ENCODE measurements around the gene ADGRE1.

ADGRE1 gene

DNA sequence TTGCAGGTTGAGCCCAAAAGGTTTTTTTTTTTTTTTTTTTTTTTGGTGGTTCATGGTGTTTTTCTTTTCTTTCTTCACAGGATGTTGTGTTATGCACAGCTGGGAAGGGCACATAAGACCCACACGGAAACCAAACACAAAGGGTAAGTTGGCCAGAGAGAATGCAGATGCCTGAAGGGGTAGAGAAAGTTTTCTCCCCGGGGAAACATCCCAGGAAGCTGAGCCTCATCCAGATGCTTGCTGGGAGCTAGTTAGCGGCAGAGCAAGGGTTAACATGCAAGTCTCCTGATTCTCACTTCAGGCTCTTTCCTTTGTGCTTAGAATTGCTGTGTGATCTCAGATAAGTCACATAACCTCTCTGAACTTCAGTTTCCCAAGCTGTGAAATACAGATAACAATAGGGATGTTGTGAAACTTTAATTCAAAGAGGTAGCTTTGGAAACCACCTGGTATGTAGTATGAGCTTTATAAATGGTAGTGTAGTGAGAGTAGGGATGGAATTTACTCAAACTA, 3.1 kb downstream of the ADGRE1 start:
- H3K27me3 ChIP-seq (ENCODE audit: insufficient read depth, poor library complexity, severe bottlenecking): no peaks in the 10 kb centered on the region
- TF ChIP-seq, protein P1, sequence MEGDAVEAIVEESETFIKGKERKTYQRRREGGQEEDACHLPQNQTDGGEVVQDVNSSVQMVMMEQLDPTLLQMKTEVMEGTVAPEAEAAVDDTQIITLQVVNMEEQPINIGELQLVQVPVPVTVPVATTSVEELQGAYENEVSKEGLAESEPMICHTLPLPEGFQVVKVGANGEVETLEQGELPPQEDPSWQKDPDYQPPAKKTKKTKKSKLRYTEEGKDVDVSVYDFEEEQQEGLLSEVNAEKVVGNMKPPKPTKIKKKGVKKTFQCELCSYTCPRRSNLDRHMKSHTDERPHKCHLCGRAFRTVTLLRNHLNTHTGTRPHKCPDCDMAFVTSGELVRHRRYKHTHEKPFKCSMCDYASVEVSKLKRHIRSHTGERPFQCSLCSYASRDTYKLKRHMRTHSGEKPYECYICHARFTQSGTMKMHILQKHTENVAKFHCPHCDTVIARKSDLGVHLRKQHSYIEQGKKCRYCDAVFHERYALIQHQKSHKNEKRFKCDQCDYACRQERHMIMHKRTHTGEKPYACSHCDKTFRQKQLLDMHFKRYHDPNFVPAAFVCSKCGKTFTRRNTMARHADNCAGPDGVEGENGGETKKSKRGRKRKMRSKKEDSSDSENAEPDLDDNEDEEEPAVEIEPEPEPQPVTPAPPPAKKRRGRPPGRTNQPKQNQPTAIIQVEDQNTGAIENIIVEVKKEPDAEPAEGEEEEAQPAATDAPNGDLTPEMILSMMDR (IDR thresholded peaks at IDR 0.05; ENCODE audit: poor library complexity, severe bottlenecking): no peak
- H3K27ac ChIP-seq (ENCODE audit: poor library complexity, severe bottlenecking): no peak overlapping the region
- no peak overlapping the region for H3K4me3 ChIP-seq (ENCODE audit: severe bottlenecking)
- DNase-seq (ENCODE audit: low spot score): no peak
- H3K9me3 ChIP-seq (ENCODE audit: severe bottlenecking): no peaks in the 10 kb centered on the region
- H3K4me1 ChIP-seq (ENCODE audit: insufficient read depth, poor library complexity, severe bottlenecking): no peaks in the 10 kb centered on the region
- H3K36me3 ChIP-seq (ENCODE audit: low read depth): no peaks in the 10 kb centered on the region
- ATAC-seq (ENCODE audit: low read depth): no peak

DNA sequence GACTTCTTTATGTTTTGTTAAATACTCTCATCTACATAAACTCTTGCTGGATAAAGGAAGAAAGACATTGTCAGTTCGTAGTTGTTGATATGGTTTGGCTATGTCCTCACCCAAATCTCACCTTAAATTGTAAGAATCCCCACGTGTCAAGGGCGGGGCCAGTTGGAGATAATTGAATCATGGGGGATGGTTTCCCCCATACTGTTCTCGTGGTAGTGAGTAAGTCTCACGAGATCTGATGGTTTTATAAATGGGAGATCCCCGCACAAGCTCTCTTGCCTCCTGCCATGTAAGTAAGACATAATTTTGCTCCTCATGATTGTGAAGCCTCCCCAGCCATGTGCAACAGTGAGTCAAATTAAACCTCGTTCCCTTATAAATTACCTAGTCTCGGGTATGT, 3.6 kb downstream of the ADGRE1 start:
- TF ChIP-seq, protein P1 (IDR thresholded peaks at IDR 0.05; ENCODE audit: poor library complexity, severe bottlenecking): no peak
- ATAC-seq (ENCODE audit: low read depth): no peak
- Histone ChIP-seq H3K9me3 (ENCODE audit: severe bottlenecking) (no peaks in the 10 kb centered on the region), H3K27me3 (ENCODE audit: insufficient read depth, poor library complexity, severe bottlenecking) (no peaks in the 10 kb centered on the region), H3K36me3 (ENCODE audit: low read depth) (no peaks in the 10 kb centered on the region), H3K27ac (ENCODE audit: poor library complexity, severe bottlenecking) (no peak overlapping the region), H3K4me1 (ENCODE audit: insufficient read depth, poor library complexity, severe bottlenecking) (no peaks in the 10 kb centered on the region), H3K4me3 (ENCODE audit: severe bottlenecking) (no peak overlapping the region)
- no peak for DNase-seq (ENCODE audit: low spot score)

DNA sequence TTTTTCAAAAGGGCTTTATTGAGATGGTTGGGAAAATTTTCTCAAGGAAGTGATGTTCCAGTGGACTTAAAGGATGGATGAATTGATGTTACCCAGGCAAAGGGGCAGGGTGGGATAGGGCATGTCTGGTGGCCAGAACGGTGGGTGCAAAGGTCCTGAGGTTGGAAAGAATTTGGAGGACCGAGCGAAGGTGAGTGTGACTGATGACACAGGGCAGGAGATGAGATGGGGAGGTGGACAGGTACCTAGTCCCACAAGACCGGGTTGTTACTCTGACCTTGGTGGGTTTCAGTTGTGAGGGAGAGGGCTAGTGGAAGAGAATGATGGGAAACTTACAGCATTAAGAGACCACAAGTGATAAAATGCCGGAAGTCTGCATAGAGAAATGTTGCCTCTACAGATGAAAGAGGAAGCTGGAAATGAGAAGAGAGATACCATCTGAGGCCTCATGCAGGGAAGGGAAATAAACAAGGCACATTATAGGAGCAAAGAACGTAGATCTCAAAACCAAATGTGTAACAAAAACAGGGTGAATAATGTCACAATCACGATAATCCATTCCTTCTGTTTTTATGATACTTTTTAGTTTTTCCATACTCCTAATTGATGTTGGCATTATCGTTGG, 4.5 kb downstream of the ADGRE1 start:
- H3K9me3 ChIP-seq (ENCODE audit: severe bottlenecking): no peaks in the 10 kb centered on the region
- TF ChIP-seq, protein P1 (IDR thresholded peaks at IDR 0.05; ENCODE audit: poor library complexity, severe bottlenecking): no peak
- no peaks in the 10 kb centered on the region for H3K36me3 ChIP-seq (ENCODE audit: low read depth)
- H3K4me3 ChIP-seq (ENCODE audit: severe bottlenecking): no peak overlapping the region
- H3K27ac ChIP-seq (ENCODE audit: poor library complexity, severe bottlenecking): no peak overlapping the region
- no peaks in the 10 kb centered on the region for H3K4me1 ChIP-seq (ENCODE audit: insufficient read depth, poor library complexity, severe bottlenecking)
- no peak for ATAC-seq (ENCODE audit: low read depth)
- DNase-seq (ENCODE audit: low spot score): no peak
- H3K27me3 ChIP-seq (ENCODE audit: insufficient read depth, poor library complexity, severe bottlenecking): no peaks in the 10 kb centered on the region

DNA sequence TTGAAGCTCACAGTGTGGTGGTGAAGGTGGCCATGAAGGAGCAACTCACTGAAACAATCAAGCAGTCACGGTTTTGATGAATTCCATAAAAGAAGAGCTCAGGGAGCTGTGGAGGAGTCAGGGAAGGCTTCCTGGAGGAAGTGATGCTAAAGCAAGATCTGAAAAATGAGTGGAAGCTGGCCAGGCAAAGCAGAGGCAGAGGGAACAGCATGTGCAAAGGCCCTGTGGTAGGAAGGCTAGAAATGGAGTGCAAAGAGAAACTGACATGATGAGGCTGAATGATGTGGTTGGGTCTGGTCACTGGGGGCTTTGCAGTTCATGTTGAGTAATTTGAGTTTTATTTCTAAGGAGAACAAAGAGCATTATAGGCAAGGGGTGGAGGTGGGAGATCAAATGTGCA, 6.9 kb downstream of the ADGRE1 start:
- Histone ChIP-seq H3K27me3 (ENCODE audit: insufficient read depth, poor library complexity, severe bottlenecking) (no peaks in the 10 kb centered on the region), H3K4me1 (ENCODE audit: insufficient read depth, poor library complexity, severe bottlenecking) (no peaks in the 10 kb centered on the region), H3K27ac (ENCODE audit: poor library complexity, severe bottlenecking) (no peak overlapping the region), H3K4me3 (ENCODE audit: severe bottlenecking) (no peak overlapping the region), H3K9me3 (ENCODE audit: severe bottlenecking) (no peaks in the 10 kb centered on the region), H3K36me3 (ENCODE audit: low read depth) (no peaks in the 10 kb centered on the region)
- TF ChIP-seq, protein P1 (IDR thresholded peaks at IDR 0.05; ENCODE audit: poor library complexity, severe bottlenecking): no peak
- ATAC-seq (ENCODE audit: low read depth) (no peak), DNase-seq (ENCODE audit: low spot score) (no peak)

DNA sequence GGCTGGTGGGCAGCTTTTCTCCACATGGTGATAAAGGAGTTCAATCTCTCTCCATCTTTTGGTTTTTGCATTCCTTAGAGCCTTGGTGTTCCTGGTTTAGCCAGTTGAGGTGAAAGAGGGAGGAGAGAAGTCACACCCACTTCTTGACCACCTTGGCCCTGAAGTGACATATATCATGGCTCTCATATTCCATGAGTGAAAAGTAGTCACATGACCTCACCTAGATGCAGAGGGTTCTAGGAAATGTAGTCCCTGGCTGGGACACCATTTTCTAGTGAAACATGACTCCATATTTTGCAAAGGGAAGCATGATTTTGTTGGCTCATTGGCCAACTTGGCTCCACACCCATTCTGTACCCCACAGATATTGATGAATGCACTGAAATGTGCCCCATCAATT, 16.1 kb downstream of the ADGRE1 start:
- Histone ChIP-seq H3K27me3 (ENCODE audit: insufficient read depth, poor library complexity, severe bottlenecking) (no peaks in the 10 kb centered on the region), H3K27ac (ENCODE audit: poor library complexity, severe bottlenecking) (no peak overlapping the region), H3K36me3 (ENCODE audit: low read depth) (no peaks in the 10 kb centered on the region), H3K4me3 (ENCODE audit: severe bottlenecking) (no peak overlapping the region), H3K4me1 (ENCODE audit: insufficient read depth, poor library complexity, severe bottlenecking) (no peaks in the 10 kb centered on the region), H3K9me3 (ENCODE audit: severe bottlenecking) (no peaks in the 10 kb centered on the region)
- TF ChIP-seq, protein P1 (IDR thresholded peaks at IDR 0.05; ENCODE audit: poor library complexity, severe bottlenecking): no peak
- no peak for DNase-seq (ENCODE audit: low spot score)
- ATAC-seq (ENCODE audit: low read depth): no peak

Data from RWPE2 (cell line).